ENCODE data around the gene PLEKHG7.
"Not testable (repeated sequence)": the region's sequence is repeated elsewhere in the genome, so short reads cannot be mapped to it uniquely, and the experiment has no call there.

Gene PLEKHG7

GRCh38 chr12:92786045-92786444 lies 83.3 kb downstream of the PLEKHG7 start:
- H3K9me3 ChIP-seq: no peaks in the 10 kb centered on the region
- no peak for TF ChIP-seq CTCF (IDR thresholded peaks at IDR 0.05)
- no peaks in the 10 kb centered on the region for H3K4me1 ChIP-seq (ENCODE audit: control insufficient read depth in 1 of 2, insufficient read depth in 1 of 2, low read depth in 1 of 2, low read length in 1 of 2)
- H3K27ac ChIP-seq: no peak overlapping the region
- peaks cover 6% of the 10 kb centered on the region for H3K36me3 ChIP-seq
- no peaks in the 10 kb centered on the region for H3K27me3 ChIP-seq
- no peak overlapping the region for H3K4me3 ChIP-seq (ENCODE audit: low read depth in 1 of 2, low read length in 1 of 2)

- H3K27ac ChIP-seq; H3K9me3 ChIP-seq; H3K4me3 ChIP-seq (ENCODE audit: low read depth in 1 of 2, low read length in 1 of 2); H3K4me1 ChIP-seq (ENCODE audit: control insufficient read depth in 1 of 2, insufficient read depth in 1 of 2, low read depth in 1 of 2, low read length in 1 of 2); H3K27me3 ChIP-seq: not testable (repeated sequence)
- peaks cover 29% of the 10 kb centered on the region for H3K36me3 ChIP-seq
Observed at GRCh38 chr12:92794356-92794755, 91.6 kb downstream of the PLEKHG7 start.

- H3K27ac ChIP-seq: no peak overlapping the region
- H3K4me1 ChIP-seq (ENCODE audit: control insufficient read depth in 1 of 2, insufficient read depth in 1 of 2, low read depth in 1 of 2, low read length in 1 of 2): no peaks in the 10 kb centered on the region
- TF ChIP-seq CTCF (IDR thresholded peaks at IDR 0.05): no peak
- peaks cover 29% of the 10 kb centered on the region for H3K36me3 ChIP-seq
- no peaks in the 10 kb centered on the region for H3K9me3 ChIP-seq
- H3K27me3 ChIP-seq: no peaks in the 10 kb centered on the region
- H3K4me3 ChIP-seq (ENCODE audit: low read depth in 1 of 2, low read length in 1 of 2): no peak overlapping the region
Observed at GRCh38 chr12:92794814-92795213, 92.0 kb downstream of the PLEKHG7 start.

GRCh38 chr12:92796650-92797049 lies 93.9 kb downstream of the PLEKHG7 start:
- H3K4me1 ChIP-seq (ENCODE audit: control insufficient read depth in 1 of 2, insufficient read depth in 1 of 2, low read depth in 1 of 2, low read length in 1 of 2): no peaks in the 10 kb centered on the region
- H3K27me3 ChIP-seq: no peaks in the 10 kb centered on the region
- H3K9me3 ChIP-seq: no peaks in the 10 kb centered on the region
- H3K4me3 ChIP-seq (ENCODE audit: low read depth in 1 of 2, low read length in 1 of 2): no peak overlapping the region
- TF ChIP-seq CTCF (IDR thresholded peaks at IDR 0.05): no peak
- peaks cover 44% of the 10 kb centered on the region for H3K36me3 ChIP-seq
- H3K27ac ChIP-seq: no peak overlapping the region

- no peaks in the 10 kb centered on the region for H3K4me1 ChIP-seq (ENCODE audit: control insufficient read depth in 1 of 2, insufficient read depth in 1 of 2, low read depth in 1 of 2, low read length in 1 of 2)
- peaks cover 32% of the 10 kb centered on the region for H3K36me3 ChIP-seq
- H3K27me3 ChIP-seq: no peaks in the 10 kb centered on the region
- no peak overlapping the region for H3K4me3 ChIP-seq (ENCODE audit: low read depth in 1 of 2, low read length in 1 of 2)
- no peaks in the 10 kb centered on the region for H3K9me3 ChIP-seq
- H3K27ac ChIP-seq: no peak overlapping the region
- no peak for TF ChIP-seq CTCF (IDR thresholded peaks at IDR 0.05)
Observed at GRCh38 chr12:92802906-92803305, 100.1 kb downstream of the PLEKHG7 start.

GRCh38 chr12:92803903-92804302 lies 101.1 kb downstream of the PLEKHG7 start:
- peaks cover 28% of the 10 kb centered on the region for H3K36me3 ChIP-seq
- H3K4me1 ChIP-seq (ENCODE audit: control insufficient read depth in 1 of 2, insufficient read depth in 1 of 2, low read depth in 1 of 2, low read length in 1 of 2): no peaks in the 10 kb centered on the region
- no peak for TF ChIP-seq CTCF (IDR thresholded peaks at IDR 0.05)
- no peak overlapping the region for H3K4me3 ChIP-seq (ENCODE audit: low read depth in 1 of 2, low read length in 1 of 2)
- no peaks in the 10 kb centered on the region for H3K9me3 ChIP-seq
- H3K27me3 ChIP-seq: no peaks in the 10 kb centered on the region
- no peak overlapping the region for H3K27ac ChIP-seq

Measured in neutrophil (primary cell).